ENCODE measurements around the gene NUDT9.
"Not testable (repeated sequence)": the region's sequence is repeated elsewhere in the genome, so short reads cannot be mapped to it uniquely, and the experiment has no call there.

NUDT9 gene, protein sequence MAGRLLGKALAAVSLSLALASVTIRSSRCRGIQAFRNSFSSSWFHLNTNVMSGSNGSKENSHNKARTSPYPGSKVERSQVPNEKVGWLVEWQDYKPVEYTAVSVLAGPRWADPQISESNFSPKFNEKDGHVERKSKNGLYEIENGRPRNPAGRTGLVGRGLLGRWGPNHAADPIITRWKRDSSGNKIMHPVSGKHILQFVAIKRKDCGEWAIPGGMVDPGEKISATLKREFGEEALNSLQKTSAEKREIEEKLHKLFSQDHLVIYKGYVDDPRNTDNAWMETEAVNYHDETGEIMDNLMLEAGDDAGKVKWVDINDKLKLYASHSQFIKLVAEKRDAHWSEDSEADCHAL

DNA sequence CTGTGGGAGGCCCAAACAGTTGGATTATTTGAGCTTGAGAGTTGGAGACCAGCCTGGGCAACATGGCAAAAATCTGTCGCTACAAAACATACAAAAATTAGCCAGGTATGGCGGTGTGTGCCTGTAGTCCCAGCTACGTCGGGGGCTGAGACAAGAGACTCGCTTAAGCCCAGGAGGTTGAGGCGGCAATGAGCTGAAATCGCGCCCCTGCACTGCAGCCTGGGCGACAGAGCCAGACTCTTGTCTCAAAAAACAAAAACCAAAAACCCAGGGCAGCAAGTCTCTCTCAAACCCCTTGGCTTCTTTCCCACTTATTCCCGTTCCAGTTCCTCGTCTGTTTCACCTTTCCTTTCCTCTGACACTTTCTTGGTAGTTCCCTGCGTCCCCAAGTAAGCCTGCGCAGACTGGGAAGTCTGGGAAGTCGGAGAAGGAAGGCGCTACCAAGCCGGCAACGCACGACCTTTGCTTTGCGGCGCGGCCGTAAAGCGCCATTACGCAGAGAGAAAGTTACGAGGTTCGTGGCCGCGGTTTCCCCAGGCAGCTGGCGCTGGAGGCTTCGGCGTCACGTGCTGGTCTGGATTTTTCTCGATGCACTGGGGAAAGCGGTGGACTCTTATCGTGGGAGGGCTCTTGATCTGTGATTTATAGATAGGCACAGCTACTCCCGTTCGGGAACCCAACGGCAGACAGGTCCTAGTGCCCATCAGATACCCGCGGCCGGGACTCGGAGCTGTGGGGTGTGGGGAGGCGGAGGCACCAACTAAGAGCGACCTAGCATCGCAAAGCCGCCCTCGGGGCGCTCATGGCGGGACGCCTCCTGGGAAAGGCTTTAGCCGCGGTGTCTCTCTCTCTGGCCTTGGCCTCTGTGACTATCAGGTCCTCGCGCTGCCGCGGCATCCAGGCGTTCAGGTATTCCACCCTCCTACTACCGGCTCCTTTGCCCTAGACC, at the start of gene NUDT9:
Gene NUDT9 (plus strand): TSS at position 470 of the 949 bp plus-strand sequence. CDS start 333 bp downstream, at position 803.
- DNase-seq = peak; percentile 47

DNA sequence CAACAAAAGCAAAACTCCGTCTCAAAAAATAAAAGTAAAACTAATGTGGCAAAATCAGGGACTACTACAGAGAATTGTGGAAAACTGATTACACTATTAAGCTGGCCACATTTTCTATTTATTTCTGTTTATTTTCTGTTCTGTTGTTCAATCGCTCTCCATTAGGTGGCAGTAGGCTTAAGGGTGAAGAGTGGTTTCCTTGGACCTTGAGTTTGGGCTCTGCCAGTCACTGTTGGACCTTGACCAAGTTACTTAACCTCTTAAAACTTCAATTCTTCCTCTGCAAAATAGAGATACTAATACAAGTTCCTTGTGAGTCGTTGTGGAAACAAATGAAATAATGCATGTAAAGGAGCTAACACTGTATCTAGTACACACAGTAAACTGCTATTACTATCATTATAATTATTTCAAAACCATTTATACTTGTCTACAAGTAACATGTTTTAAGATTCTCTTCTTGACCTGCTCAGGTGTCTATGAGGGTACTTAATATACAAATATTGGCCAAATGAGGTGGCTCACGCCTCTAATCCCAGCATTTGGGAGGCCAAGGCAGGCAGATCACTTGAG, 46.6 kb upstream of the NUDT9 start:
- no peak for DNase-seq

DNA sequence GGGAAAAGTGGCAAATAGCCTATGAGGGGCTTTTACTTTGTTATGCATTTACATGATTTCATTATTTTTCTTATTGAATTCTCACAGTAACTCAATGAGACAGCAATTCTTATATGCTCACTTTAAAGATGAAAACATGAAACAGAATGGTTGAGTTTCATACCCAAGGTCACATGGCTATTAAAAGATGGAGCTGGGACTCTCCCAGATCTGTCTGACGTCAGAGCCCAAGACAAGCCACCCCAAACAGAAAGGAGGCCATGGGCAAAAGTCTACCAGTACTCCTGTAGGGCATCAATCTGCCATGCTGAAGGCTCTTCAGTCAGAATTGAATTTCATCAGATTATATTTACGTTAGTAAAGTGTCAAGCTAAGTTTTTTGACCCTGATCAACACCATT, 44.6 kb upstream of the NUDT9 start:
- no peak for DNase-seq

DNA sequence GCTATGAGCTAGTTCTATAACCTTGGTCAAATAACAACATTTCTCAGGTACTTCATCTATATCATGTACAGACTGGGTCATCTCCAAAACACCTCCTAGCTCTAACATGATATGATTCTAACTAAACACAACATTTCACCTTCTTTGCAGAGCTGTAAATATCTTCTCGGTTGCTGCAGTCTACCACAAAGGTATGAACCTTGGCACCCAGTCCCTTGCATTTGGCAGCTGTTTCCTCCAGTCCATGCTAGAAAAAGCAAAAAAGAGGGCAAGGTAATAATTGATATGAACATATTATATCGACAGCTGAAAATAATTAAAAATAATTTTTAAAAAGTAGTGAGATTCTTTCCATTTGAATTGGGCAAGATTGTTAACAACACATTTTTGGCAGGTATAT, 40.3 kb upstream of the NUDT9 start:
- DNase-seq = no peak

DNA sequence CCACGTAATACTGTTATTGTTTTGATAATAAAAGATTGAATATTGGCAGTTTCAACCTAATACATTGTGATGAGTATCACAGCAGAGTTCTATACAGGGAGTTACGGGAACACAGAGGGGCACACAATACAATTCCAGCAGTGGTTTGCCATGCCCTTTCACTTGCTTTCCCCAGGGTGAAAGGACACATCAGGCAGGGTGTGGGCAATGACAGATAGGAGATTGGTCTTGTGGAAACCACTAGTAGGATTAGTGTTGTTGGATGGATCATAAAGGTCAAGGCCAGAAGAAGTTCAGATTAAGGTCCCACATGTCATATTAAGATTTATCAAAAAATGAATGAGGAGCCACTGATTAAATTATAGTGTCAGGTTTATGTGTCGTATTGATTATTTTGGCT, 39.4 kb upstream of the NUDT9 start:
- DNase-seq = no peak

DNA sequence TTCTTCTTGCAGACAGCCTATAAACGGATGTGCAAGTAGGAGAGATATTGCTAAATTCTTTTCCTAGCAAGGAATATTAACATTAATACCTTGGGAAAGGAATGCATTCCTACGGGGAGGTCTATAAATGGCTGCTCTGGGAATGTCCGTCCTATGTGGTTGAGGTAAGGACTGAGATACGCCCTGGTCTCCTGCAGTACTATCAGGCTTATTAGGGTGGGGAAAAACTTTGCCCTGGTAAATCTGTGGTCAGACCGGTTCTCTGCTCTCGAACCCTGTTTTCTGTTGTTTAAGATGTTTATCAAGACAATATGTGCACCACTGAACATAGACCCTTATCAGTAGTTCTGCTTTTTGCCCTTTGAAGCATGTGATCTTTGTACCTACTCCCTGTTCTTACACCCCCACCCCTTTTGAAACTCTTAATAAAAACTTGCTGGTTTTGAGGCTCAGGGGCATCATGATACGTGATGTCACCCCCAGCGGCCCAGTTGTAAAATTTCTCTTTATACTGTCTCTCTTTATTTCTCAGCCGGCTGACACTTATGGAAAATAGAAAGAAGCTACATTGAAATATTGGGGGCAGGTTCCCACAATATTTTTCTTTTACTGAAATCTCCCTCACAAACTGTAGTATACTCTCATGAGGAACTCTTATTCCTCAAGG, 37.8 kb upstream of the NUDT9 start:
- not testable (repeated sequence) for DNase-seq

DNA sequence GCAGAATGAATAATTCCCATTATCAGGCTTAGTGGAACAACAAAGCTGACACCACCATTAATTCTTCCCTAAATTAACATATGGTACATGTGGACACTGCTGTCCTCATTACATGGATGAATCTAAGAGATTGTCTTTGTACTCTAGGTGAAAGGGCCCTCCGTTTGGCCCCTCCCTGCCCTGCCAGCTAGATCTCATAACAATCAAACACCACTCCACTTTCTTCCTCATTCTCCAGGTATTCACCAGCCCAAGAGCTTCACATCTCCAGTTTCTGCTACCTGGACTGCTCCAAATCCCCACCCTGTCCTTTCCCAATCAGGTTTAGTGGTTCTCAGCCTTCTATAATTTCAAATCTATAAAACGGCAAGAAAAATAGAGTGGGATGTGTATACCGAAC, 35.1 kb upstream of the NUDT9 start:
- no peak for DNase-seq

DNA sequence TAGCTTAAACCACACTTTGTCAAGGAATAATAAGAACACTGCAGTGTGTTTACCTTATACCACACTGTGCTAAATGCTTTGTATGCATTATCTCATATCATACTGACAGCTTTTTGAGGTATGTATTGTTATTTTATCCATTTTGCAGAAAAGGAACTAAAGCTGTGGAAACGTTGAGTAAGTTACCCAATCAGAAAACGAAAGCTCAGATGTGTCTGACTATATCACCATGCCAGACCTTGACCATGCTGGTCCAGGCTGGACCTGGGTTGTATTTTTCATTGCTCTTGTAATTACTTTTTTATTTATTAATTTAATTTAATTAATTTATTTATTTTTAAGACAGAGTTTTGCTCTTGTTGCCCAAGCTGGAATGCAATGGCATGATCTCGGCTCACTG, 33.5 kb upstream of the NUDT9 start:
- no peak for DNase-seq

DNA sequence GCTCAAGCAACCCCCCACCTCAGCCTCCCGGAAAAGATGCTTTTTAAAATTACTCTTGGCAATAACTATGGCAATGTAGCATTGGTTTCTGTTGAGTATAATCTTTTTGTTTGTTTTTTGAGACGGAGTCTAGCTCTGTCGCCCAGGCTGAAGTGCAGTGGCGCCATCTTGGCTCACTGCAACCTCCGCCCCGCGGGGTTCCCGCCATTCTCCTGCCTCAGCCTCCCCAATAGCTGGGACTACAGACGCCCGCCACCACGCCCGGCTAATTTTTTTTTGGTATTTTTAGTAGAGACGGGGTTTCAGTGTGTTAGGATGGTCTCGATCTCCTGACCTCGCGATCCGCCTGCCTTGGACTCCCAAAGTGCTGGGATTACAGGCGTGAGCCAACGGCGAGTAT, 32.3 kb upstream of the NUDT9 start:
- DNase-seq = not testable (repeated sequence)

DNA sequence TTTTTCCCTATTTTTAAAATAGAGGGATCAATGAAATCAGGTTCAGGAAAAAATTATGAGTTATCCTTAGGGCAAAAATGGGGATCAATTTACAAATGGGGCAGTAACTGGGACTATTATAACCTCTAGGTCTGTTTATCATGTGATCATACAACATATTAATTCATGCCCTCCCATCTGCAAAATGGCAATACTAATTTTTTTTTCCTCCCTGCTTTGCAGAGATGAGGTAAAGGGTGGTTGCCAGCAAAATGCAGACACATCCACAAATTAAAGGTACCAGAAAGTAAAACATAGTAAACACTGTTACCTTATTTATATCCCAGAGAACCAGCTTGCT, 31.9 kb upstream of the NUDT9 start:
- DNase-seq = peak; percentile 38

DNA sequence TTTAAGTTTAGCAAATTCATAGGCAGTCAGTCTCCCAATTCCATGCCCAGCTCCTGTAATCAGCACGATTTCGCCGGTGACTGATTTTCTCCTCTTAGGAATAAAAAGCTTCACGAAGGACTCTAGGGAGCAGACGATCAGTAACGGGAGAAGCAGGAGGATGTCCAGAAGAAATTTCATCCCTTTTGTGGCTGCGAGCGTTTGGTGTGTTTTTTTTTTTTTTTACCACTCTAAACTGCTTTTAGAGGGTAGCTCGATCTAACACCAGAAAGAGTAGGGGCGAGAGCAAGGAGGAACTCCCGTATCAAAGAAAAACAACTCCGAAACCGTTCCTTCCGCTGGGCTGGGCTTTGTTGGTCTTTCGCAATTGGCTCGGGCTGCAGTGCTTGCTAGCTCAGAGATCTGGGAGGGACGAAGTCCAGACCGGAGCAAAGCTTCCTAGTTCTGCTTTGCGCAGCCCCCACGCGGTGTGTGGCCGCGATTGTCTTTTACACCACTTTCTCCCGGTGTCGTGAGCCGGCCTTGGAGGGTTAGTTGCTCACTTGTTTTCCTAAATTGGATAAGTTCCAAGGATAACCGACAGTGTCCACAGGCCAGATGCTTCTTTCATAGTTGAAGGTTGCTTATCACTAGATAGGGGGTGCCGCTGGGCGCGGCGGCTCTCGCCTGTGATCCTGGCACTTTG, 31.3 kb upstream of the NUDT9 start, which contains the start of gene HSD17B11:
Gene HSD17B11 (minus strand): TSS at position 298 of the 685 bp plus-strand sequence. CDS start 118 bp downstream, at position 180.
- peak; percentile 48 for DNase-seq

DNA sequence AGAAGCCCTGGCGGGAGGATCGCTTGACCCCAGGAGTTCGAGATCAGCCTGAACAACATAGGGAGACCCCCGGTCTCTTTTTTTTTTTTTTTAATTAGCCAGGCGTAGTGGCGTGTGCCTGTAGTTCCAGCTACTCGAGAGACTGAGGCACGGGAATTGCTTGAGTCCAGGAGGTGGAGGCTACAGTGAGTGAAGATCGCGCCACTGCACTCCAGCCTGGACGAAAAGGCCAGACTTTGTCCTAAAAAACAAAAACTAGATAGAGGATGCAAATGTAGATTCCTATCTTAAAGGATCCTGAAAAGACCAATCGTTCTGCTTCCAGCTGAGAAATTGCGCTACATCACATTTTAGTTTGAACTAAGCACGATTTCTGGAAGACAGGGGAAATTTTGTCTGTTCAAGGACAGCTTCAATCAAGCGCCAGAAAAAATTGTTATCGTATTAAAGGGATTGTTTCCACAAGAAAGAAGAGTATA, 30.8 kb upstream of the NUDT9 start:
- DNase-seq = no peak

DNA sequence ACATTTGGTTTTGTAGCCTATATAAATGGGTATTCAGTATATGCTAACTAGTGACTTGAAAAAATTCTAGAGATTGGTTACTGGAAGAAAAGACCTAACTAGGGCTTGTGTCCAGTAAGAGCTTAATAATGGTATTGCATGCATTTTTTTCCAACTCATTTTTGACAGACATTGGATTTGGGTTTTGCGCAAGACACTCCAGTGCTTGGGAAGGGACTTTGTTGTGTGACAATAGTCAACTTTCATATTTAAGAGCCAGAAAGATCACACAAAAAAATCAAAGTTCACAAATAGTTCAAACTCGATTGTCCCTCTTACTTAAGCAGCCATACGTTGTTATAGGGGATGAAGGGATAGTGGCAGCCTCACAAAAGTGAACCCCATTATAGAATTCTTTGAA, 30.2 kb upstream of the NUDT9 start:
- no peak for DNase-seq

DNA sequence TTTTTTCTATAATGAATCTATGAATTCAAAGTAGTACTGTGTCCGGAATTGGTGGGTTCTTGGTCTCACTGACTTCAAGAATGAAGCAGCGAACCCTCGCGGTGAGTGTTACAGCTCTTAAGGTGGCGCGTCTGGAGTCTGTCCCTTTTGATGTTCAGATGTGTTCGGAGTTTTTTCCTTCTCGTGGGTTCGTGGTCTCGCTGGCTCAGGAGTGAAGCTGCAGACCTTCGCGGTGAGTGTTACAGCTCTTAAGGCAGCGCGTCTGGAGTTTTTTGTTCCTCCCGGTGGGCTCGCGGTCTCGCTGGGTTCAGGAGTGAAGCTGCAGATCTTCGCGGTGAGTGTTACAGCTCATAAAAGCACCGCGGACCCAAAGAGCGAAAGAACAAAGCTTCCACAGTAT, 27.3 kb upstream of the NUDT9 start:
- not testable (repeated sequence) for DNase-seq

DNA sequence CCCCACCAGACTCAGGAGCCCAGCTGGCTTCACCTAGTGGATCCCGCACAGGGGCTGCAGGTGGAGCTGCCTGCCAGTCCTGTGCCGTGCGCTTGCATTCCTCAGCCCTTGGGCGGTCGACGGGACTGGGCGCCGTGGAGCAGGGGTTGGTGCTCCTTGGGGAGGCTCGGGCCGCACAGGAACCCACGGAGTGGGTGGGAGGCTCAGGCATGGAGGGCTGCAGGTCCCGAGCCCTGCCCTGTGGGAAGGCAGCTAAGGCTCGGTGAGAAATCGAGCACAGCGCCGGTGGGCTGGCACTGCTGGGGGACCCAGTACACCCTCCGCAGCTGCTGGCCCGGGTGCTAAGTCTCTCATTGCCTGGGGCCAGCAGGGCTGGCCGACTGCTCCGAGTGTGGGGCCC, 26.5 kb upstream of the NUDT9 start:
- not testable (repeated sequence) for DNase-seq

DNA sequence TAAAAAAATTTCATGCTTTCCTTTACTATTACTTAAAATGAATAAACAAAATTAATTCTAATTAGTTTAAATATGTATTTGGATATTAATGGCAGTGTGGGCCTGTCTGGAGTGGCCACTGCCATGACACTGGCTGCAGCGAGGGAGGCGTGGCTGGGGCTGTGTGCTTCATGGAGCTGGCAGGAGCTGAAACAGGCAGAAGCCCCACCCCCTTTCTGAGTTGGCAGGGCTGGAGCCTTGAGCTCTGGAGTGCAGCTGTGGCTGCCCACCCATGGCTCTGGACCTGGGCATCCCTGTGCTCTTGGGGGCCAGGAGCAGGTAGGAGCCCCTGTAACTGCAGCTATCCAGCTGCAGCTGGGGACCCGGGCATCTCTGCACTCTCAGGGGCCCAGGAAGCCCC, 23.2 kb upstream of the NUDT9 start:
- no peak for DNase-seq

DNA sequence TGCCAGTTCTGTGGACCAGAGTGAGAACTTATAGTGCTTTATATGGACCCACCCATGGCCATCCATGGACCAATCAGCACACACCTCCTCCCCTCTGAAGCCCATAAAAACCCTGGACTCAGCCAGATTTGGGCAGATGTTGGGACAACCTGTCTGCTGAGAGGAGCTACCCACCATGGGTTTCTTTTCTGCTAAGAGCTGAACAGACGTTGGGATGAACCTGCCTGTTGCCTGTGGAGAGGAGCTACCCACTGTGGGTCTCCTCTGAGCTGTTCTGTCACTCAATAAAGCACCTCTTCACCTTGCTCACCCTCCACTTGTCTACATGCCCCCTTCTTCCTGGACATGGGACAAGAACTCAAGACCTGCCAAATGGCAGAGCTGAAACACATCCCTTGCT, 22.4 kb upstream of the NUDT9 start:
- no peak for DNase-seq

DNA sequence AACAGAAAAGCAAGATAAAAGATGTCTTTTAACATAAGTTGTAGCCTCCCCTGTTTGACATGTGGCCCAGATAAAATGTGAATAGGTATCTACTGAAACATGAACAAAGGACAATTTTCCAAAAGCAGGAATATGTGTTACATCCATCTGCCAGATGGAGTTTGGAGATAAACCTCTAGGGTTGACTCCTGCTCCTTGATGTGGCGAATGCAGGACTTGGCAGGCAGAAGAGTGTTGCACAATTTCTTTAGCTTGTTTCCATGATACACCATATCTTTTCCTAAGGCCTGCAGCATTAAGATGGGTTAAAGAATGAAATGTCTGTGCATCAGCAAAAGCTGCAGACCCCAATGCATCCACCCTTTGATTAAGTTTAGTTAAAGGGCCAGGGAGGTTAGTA, 18.6 kb upstream of the NUDT9 start:
- not testable (repeated sequence) for DNase-seq

DNA sequence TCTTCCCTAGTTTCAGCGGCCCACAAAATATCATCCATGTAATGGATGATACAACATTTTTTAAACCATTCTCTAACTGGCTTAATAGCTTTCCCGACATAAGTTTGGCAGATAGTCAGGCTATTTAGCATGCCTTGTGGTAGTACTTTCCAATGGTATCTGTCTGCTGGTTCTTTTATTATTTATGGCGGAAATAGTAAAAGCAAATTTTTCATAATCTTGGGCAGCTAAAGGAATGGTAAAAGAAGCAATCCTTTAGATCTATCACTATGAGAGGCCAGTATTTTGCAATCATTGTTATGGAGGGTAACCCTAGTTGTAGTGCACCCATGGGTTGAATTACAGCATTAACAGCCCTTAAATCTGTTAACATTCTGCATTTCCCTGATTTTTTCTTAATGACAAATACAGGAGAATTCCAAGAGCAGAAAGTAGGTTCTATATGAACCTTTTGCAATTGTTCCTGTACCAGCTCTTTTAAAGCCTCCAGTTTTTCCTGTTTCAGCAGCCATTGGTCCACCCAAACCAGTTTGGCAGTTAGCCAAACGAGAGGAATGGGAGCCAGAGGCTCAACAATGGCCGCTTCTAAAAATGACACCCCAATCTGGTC, 17.1 kb upstream of the NUDT9 start:
- no peak for DNase-seq

DNA sequence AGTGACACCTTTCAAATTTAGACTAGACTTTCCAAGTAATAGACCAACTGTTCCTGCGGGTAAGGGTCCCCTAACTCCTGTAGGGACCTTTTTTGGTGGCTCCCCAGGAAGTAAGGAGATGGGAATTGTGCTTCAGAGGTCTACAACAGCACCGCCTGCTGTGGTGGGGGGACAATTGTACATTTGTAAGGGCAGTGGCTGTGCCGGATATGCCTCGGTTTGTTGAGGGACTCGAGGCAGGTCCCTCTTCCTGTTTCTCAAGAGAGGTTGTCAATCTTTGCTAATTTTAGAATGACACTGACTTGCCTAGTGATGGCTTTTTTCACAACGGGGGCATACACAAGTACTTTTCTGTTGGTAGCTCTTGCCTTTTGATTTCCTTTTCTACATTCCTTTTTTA, 15.9 kb upstream of the NUDT9 start:
- DNase-seq = no peak

DNA sequence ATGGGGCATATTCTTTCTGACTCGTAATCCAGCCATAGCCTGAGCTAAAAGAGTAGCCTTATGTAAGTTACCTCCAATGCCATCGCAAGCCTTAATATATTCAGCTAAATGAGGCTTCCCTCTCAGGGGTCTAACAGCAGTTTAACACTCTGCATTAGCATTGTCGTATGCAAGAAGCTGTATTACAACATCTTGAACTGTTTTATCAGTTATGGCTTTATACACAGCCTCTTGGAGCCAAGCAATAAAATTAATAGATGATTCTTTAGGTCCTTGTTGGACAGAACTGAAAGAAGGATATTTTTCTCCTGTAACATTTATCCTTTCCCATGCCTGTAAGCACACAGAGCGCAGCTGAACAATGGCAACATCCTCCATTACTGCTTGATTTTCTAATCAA, 15.5 kb upstream of the NUDT9 start:
- DNase-seq = not testable (repeated sequence)

DNA sequence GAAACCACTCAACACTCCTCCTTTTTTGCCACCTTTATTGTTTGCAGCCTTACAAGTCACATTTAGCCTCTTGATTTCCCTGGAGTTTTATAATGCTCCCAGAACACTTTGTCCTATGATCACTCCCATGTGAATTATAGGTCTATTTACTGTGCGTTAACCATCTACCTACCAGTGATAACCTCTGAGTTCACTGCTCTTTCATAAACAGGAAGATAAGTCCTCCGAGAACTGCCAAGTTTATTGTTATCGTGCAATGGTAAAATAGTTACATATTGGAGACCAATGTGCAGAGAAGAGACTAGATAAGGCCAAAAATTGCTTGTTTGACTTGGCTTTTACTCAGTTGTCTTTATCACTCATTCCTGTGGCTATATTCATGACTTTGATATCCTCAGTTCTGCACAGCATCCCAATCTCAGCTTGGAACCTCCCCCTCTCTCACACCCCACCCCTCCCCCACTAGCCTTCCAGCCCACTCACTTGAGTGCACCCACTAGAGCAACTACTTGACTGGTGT, 12.9 kb upstream of the NUDT9 start:
- DNase-seq = no peak
